NCI-H345 (cell line): Measurements from ENCODE around the gene SFXN5.

Source experiments
- DNase-seq: peaks from one replicate; lab custom pipeline; 2025; lab: John Stamatoyannopoulos, UW

SFXN5 gene

DNA sequence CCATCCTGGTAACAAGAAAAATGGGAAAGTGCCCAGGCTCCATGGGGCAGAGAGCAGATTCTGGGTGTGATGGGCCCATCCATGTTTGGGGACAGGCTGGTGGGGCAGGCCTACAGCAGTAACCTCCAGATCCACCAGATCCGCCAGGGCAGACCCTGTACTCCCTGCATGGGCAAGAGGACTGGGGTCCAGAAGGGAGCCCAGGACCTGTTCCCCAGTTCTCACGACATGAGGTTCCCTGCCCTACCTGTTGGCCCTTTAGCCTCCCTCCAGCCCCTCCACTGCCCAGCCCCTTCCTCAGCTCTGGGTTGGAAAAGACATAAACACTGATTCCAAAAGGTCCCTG, 115.5 kb downstream of the SFXN5 start:
- no peak for DNase-seq

DNA sequence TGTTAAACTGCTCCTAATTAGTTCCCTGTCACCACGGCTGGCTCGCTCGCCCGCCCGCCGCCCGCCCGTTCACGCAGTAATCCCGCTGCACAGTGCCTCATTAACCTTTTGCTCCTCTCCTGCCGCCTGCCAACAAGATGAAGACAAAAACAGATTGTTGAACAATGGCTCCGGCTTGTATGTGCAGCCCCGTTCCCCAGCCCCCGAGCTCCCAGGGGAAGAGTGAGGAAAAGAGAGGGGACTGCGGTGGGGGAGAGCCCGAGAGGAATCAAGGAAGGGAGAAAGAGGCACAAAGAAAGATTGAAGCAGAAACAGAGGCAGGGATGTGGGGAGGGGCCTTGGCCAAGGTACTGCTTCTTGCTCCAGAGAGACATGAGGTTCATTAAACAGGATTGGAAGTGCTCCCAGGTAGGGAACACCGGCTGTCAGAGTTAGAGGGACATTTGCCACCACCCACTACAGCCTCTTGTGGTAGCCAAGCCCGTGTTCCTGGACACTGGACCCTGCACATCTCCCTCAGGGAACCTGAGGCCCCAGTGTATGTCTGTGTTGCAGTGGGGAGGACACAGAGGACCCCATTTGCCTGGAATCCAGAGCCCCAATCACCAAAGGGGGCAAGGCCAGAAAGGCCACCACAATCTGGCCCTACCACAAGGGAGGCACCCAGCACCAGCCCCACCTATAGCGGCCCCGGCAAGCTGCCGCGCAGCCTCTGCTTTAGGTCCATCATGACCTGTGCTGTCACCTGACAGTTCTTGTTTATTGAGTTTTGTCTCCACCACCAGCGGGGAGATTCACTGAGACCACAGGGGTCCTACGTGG, 116.1 kb downstream of the SFXN5 start:
- no peak for DNase-seq

DNA sequence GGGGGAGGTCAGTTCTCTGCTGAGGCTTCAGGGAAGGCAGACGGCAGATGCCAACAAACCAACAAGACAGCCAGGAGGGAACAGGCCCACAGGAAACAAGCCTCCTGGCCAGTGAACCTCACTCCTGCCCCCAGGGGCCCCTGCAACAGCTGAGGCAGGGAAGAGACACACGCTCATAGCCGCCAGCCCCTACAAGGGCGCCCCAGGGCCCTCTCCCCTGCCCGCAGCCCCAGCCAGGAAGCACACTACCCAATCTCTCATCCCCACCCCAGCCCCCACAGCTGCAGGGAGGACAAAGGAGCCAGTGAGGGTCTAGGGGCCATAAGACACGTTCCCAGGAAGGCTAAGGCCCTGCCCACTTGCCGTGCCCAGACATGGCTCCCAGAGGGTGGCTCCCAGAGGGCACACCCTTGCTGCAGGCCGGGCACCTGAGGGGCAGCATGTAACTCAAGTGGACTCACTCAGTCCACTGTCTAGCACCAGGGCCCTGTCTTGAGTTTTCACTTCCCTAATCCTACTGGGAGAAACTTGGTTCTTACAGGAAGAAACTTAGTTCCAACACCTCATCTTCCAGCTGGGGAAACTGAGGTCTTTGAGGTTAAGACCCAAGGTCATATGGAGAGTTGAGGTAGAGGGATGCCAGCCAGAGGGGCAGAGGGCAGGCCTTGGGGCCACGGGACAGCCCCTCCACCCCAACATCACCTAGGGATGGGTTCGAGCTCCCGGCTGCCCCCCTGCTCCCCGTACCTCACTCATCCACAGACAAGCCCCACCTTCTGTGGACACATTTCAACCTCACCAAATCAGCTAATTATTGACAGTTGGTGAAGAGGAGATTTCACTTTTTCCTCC, 116.9 kb downstream of the SFXN5 start:
- no peak for DNase-seq

DNA sequence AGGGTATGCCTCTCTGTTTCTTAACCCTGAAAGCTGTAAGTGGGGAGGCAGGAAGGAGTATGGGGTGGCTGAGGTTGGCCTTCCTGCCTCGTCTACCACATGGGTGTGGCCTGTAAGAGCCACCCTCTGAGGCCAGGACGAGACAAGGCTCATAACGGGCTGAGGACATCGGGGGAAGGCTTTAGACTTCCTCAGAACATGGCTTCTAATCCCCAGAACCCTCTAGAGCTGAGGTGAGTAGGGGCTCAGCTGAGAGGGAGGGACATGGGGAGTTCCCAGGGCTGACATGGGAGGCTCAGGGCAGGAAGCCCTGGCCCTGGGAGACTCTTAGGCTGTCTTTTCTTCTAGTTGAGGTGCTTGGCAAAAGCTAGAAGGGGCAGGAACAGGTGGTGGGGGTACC, 117.5 kb downstream of the SFXN5 start:
- DNase-seq, result no peak

DNA sequence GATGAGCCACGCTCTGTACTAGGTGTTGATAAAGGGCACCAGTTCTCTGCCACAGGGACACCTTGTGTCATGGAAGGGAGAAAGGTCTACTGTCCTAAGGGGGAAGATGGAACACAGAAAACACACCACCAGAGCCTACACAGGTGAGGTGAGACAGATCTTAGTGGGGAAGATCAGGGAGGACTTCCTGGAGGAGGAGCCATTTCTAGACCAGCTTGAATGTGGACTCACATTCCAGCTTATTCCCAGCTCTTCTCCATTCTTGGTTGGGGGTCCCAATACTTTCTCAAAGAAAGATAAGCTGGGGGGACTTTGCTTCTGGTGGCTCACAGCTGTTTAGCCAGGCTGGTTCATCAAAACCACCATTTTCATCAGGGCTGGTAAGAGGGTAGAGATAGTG, 118.0 kb downstream of the SFXN5 start:
- DNase-seq, result no peak

DNA sequence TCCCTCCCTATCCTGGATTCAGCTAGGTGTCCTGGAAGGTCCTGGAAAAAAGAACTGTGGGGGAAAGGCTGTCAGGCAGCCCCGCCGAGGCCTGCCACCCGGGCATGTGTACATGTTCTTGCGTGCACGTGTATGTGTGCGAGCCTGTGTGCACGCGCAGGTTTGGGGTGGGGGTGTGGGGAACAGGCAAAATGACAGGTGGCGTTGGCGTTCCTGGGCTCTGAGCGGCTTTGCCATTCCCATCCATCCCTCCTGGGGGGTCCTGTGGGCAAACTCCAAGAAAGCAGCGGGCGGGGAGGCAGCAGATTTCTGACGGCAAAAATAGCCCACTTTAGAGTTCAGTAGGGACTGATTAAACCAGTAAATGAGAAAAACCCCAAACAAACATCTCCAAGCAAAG, 118.6 kb downstream of the SFXN5 start:
- DNase-seq, result no peak

DNA sequence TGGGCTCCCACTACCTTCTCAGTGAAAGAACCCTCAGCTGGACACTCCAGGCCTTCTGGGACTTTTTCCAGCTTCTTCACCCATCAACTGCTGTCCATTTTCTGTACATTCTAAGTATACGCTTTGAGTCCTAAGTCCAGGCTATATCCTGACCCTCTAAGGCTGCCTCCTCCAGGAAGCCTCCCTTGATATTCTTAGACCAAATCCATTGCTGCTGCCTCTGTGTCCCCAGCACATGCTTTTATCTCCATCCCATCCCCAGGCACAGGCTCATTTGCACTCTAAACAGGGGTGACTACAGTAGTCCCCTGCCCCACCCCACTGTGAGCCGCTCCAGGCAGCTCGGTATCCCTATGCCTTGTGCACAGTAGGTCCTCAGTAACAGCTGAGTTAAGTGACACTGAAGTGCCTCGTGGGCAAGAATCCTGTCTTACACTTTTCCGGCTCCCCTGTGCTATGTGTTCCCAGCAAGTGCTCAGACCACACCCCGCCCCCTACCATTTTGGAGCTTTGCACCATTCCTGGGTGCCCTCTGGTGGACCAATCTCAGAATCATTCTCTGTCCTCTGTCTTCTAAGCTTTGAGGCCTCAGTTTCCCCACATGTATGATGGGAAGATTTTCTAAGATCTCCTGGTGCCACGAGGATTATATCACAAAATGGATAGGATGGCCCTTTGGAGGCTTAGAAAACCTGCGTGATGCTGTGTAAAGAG, 119.2 kb downstream of the SFXN5 start:
- DNase-seq, result no peak

DNA sequence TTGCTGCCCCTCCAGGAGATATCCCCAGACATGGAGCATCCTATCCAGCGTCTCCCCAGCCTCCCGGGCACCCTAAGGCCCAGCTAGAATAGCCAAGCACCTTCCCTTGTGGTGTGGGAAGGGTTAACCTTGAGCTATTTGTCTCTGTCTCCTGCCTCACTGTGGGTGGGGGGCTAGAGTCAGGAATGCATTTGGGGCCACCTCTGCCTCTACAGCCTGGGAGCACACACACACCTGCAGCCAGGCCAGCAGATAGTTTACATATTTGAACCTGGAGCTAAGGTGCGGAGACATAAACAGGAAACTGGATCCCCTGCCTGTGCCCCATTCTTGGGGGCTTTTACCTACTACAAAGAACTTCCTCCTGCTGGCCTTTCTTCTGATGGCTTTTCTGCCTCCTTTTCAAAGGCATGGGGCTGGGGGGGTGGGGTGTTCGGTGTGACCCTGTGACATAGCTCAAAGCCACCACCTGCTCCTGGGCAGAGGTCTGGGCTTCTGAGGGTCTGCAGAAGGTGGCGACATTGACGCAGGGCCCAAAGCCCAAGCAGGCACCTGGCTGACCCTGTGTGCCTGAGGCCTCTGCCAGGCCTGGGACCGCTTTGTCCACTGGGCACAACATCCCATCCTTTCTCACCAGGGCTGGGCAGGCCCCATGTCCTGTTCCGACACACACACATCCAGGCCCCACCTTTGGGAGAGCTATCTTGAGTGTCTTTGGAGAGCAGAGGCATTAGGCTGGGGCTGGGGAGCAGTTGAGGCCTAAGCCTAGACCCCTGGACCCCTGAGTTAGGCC, 120.0 kb downstream of the SFXN5 start:
- no peak for DNase-seq

DNA sequence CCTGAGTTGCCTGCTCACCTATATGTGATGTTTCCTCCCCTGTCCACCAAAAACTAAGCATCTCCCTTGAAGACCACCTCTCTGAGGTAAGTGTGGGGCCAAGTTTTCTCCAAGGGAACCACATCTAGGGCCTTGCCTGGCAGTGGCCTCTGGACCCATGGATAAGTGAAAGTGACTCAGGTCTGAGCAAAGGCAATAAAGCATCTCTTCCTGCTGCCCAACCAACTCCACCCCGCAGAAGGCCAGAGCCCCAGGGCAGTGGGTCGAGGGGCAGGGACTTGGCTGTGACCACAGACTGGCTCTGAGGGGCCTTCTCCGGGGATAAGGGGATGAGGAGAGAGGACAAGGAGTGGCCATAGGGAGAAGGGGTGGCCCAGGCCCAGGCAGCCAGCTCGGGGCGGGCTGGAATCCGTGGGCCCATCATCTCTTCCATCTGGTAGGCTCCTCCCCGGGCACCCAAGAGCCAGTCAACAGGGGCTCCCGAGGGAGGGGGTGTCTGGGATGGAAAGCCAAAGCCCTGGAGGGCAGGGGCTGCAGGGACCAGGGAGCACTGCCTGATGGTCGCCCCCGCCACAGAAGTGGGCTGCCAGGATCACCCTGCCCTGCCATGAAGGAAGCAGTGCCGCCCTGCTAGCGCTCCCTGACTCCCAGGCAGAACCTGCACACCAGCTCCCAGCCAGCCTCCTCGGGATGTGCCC, 120.8 kb downstream of the SFXN5 start:
- DNase-seq, result no peak

DNA sequence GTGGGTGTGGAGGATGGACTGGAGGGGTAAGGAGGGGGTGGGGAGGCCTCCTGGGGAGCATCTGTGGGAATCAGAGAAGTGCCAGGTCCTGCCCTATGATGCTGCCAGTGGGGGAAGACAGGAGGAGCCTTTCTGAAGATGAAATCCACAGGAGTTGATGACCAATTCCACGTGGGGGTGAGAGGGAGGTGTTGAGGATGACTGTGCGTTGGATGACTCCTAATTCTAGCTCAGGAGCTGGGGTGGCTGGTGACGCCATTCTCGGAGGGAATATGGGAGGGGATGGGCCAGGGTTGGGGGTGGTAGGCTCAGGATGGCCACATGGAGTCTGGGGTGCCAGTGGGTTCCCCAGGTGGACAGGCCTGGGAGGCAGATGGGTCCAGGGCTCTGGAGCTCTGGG, 121.9 kb downstream of the SFXN5 start:
- no peak for DNase-seq

DNA sequence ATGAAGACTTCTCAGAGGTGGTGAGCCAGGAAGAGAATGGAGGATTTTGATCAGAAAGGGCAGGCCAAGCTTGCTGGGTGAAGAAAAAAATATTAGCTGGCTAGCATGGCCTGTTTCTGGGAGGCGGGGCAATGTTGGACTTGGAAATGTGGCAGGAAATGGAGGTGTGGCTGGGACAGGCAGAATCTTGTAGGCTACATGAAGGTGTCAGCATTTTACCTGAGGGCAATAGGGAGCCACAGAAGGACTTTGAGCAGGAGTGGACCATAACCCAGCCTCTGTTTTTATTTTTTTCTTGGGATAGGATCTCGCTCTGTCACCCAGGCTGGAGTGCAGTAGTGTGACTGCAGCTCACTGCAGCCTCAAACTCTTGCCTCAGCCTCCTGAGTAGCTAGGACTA, 122.5 kb downstream of the SFXN5 start:
- DNase-seq, result no peak

DNA sequence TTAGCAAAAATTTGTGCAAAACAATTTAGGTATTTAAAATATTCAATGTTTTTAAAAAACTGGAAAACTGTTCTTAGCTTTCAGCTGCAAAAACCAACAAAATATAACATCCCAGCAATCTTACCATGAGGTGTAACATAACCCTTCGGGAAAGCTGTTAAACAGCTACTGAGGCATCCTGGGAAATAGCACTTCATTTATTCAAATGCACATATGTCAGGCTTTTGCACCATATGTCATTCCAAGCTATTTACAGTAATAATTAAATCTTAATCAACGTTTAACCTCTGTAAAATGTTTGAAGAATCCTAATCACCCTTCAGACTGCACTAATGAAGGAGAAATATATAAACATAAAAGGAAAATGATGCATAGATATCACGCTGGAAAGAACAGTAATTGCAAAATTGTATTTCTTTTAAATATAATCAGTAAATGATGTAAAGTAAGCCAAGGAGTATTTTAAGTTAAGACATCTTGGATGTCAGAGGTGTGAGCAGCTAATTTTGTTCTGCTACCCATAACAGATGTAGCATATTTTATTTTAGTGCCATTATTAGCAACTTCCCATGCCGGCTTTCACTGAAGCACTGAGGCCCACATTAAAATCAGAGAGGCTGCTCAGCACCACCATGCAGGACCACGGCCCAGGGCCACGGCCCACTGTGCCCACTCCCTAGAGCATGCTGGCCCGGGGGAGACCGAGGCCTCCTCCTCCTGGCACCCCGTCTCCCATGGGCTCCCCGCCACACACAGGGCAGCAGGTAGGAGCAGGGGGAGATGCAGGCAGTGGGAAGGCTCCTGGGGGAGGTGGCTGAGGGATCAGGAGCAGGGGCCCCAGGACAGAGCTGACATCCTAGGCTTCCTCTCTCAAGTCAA, 123.3 kb downstream of the SFXN5 start:
- no peak for DNase-seq

DNA sequence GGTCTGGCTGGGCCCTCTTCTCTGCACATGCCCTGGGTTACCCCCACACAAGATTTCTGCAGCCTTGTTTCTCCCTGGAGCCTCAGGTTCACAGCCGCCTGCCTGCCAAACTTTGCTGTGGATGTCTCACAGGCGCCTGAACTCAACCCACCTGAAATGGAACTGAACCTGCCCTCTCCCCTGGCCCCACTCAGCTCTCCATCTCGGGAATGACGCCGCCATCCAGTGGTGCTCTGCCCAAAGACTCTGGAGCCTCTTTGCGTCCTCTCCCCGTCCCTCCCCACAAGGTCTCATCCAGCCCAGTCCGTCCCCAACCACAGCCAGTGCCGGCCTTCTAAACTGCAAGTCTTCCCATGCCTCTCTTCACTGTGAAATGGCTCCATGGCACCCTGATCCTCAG, 125.0 kb downstream of the SFXN5 start:
- DNase-seq, result no peak

DNA sequence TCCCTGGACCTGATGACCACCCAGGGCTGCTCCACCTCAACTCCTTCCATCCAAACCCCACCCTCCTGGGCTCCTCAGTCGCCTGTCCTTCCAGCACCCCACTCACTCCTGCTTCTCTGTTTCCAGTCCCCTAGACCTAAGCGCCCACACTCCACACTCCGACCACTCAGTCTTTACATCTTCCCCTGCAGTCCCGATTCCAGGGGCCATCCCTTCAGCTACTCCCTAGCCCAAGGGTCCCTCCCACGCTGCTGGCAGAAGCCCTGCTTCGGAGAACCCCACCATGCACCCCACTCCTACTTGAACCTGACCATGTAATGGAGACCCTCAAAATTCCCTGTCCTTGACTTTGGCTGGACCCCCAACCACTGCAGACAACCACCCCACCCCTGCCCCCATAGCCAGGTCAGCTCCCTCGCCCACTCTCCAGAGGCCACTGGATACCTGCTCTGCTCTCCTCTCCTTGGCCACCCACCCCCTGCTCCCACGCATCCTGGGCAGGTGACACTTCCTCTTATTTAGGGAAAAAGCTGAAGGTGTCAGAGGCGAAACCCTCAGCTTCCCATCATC, 126.0 kb downstream of the SFXN5 start:
- no peak for DNase-seq

DNA sequence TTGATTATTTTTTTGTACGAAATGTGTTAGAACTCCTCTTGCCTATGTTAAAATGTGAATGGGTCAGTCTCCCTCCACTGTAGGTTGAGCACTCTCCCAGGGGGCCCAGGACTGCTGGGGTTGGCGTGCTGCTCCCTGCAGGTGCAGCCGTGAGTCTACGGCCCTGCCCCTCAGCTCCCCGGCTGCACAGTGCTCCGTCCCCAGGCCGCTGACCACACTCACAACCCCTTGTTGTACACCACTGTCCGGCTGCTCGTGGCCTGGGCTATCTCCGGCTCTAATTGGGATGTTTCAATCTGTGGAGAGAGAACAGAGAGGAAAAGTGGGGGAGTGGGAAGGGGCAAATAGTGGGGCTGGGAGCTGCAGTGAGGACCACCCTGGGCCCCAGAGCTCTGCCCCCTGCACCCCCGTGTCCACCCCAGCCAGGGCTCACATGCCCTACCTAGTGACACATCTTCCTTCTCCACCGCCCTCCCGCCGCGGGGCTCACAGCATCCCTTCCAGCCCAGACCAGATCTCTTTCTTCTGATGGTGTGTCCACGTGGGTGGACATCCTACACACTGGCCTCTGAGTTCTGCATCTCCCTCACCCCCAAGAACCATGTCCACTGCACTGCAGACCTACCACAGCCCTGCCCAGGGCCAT, 126.6 kb downstream of the SFXN5 start:
- no peak for DNase-seq

DNA sequence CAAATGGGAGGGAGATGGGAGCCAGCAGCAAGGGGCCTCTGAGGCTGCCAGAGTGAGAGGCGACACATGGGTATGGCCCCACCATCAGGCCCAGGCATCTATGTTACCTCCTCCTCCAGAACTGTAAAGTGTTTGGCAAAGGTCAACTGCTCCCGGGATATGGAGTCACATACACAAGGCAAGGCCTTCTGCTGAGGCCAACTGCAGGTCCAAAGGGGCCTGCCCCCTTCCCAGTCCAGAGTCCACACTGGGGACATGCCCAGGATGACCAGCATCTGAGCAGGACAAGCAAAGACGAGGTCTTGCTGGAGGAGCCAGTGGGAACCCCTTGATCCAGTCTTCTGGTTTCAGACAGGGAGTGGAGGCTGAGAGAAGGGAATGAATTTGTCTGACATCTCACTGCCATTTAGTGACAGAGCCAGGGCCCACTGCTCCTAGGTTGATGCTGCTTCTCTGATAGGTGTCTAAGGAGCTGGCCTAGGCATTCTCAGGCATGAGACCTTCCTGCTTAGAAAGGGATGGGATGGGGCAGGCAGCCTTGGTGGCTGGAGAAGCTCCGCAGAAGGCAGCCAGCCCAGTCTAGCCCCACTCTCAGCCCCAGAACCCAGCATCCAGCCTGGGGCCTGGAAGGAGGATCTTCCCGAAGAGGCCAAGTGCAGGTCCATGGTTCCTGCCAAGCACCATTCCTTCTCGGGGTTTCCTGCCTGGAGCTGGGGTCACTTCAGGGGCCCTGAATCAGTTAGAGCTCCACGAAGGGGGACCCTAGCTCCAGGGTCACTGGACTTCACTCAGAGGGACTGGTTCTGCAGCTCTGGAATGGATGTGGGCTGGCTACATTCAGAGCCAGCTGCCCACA, 127.7 kb downstream of the SFXN5 start:
- DNase-seq, result no peak

DNA sequence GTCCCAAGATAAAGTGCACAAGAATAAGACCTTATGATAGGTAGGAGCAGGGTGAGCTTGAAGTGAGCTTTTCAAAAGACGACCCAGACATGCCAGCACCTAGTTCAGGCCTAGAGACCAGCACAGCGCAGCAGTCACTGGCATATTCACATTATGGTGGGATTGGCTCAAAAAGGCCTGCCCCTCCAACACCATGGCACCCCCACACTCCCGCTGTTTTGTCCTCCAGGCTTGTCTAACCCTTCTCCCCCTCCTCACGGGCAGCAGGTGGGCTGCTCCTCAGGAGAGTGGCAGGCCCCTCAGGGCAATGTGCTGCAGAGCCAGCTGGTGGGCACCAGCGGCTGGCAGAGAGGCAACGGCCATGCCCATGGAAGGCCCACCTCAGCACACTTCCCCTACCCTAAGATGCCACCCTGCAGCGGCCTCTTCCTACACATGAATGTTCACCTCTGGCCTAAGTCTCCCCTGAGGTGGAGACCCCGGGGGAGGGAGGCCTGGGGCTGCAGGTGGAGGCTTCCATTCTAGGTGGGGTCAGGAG, 128.6 kb downstream of the SFXN5 start:
- DNase-seq, result no peak

DNA sequence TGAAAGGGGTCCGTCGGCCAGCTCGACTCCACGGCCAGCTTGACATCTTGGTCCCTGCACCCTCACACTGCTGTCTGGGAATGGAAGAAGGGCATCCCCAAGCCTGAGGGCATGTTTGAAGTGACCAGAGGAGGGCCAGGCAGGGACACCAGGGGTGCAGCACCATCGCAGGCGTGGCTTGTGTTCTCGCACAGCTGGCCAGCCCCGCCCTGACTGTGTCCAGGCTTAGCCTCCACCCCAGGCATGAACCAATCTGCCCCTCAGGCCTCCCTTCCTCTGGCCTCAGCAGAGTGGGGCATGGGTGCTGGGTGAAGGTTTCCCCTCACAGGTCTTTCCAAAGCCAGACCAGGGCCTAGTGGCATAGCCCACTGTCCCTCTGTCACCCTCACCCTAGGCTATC, 129.2 kb downstream of the SFXN5 start:
- no peak for DNase-seq
